MM.1S (cell line): ENCODE data around the gene RAB3GAP2.
"Not testable (repeated sequence)": the region's sequence is repeated elsewhere in the genome, so short reads cannot be mapped to it uniquely, and the experiment has no call there.

Experiments used
- DNase-seq: peaks from one replicate; pipeline ENCODE4 v3.0.0-alpha.2; 2015
- H2AFZ ChIP-seq: fragments of 300-600 bp; sonication (generic); 2 replicates; pipeline ENCODE4 v1.6.0; 2016; ENCODE audit warnings: antibody characterized with exemption, low read length
- H3F3A ChIP-seq: fragments of 300-600 bp; sonication (generic); 2 replicates; pipeline ENCODE4 v1.6.1; 2016; ENCODE audit warnings: mild to moderate bottlenecking, antibody characterized with exemption, low read length, moderate library complexity, mixed read lengths; ENCODE audit not compliant: insufficient read depth
- H3K27ac ChIP-seq: fragments of 300-600 bp; sonication (generic); 2 replicates; pipeline ENCODE4 v1.5.1; 2016; ENCODE audit warnings: mild to moderate bottlenecking, low read length
- H3K27me3 ChIP-seq: fragments of 300-600 bp; sonication (generic); replicated peaks from 2 replicates; pipeline ENCODE4 v1.6.0; 2016; ENCODE audit warnings: low read length; ENCODE audit not compliant: insufficient read depth
- H3K36me3 ChIP-seq: fragments of 300-600 bp; sonication (generic); replicated peaks from 2 replicates; pipeline ENCODE4 v1.6.1; 2016; ENCODE audit warnings: mild to moderate bottlenecking, low read length, mixed read lengths; ENCODE audit not compliant: insufficient read depth
- H3K4me1 ChIP-seq: fragments of 300-600 bp; sonication (generic); 2 replicates; pipeline ENCODE4 v1.6.1; 2016; ENCODE audit warnings: low read length, mixed read lengths
- H3K4me2 ChIP-seq: fragments of 300-600 bp; sonication (generic); 2 replicates; pipeline ENCODE4 v1.6.0; 2016; ENCODE audit warnings: low read depth, low read length
- H3K4me3 ChIP-seq: fragments of 300-600 bp; sonication (generic); 2 replicates; pipeline ENCODE4 v1.5.1; 2016; ENCODE audit warnings: low read length, mixed read lengths
- H3K79me2 ChIP-seq: fragments of 300-600 bp; sonication (generic); 2 replicates; pipeline ENCODE4 v1.6.1; 2016; ENCODE audit warnings: mixed run types, low read length, mixed read lengths
- H3K9ac ChIP-seq: fragments of 300-600 bp; sonication (generic); 2 replicates; pipeline ENCODE4 v1.6.1; 2016; ENCODE audit warnings: low read length, mixed read lengths
- H3K9me2 ChIP-seq: fragments of 300-600 bp; sonication (generic); replicated peaks from 2 replicates; pipeline ENCODE4 v1.6.1; 2016; ENCODE audit warnings: mild to moderate bottlenecking, low read length, mixed read lengths; ENCODE audit not compliant: insufficient read depth
- H3K9me3 ChIP-seq: fragments of 300-600 bp; sonication (generic); replicated peaks from 2 replicates; pipeline ENCODE4 v1.6.1; 2016; ENCODE audit warnings: mild to moderate bottlenecking, low read length, mixed read lengths; ENCODE audit not compliant: insufficient read depth
- H4K20me1 ChIP-seq: fragments of 300-600 bp; sonication (generic); 2 replicates; pipeline ENCODE4 v1.6.1; 2016; ENCODE audit warnings: mild to moderate bottlenecking, low read length, moderate library complexity, mixed read lengths; ENCODE audit not compliant: insufficient read depth
- CTCF ChIP-seq: fragments of 300-600 bp; sonication (generic); IDR thresholded peaks from 2 replicates; pipeline ENCODE4 v1.5.1; 2016; ENCODE audit warnings: antibody characterized with exemption, low read length, mixed read lengths
- EZH2 ChIP-seq: fragments of 300-600 bp; sonication (generic); optimal IDR thresholded peaks from 2 replicates; pipeline ENCODE3; 2017; ENCODE audit warnings: low read depth, mild to moderate bottlenecking, antibody characterized with exemption, low read length, mixed read lengths
- EZH2phosphoT487 ChIP-seq: fragments of 300-600 bp; sonication (generic); IDR thresholded peaks from 2 replicates; pipeline ENCODE4 v1.6.1; 2018; ENCODE audit warnings: antibody characterized with exemption, low read length

Gene RAB3GAP2

GRCh38 chr1:220213382-220213983, 58.8 kb downstream of the RAB3GAP2 start:
- TF ChIP-seq CTCF = no peak
- TF ChIP-seq EZH2phosphoT487 = no peak
- Histone ChIP-seq H3K79me2 (peaks cover 26% of the 10 kb centered on the region), H3K4me3 (no peak overlapping the region), H3K9me2 (no peaks in the 10 kb centered on the region), H3K27me3 (no peaks in the 10 kb centered on the region), H3K9me3 (no peaks in the 10 kb centered on the region), H3K36me3 (no peaks in the 10 kb centered on the region; the same call in 1 of the 2 replicates), H3K9ac (no peak overlapping the region), H3K27ac (no peak overlapping the region), H3K4me1 (no peaks in the 10 kb centered on the region), H2AFZ (no peak overlapping the region), H4K20me1 (no peaks in the 10 kb centered on the region), H3K4me2 (no peak overlapping the region), H3F3A (no peaks in the 10 kb centered on the region)
- no peak for DNase-seq

GRCh38 chr1:220207411-220207810, 64.8 kb downstream of the RAB3GAP2 start:
- no peak overlapping the region for H3K4me2 ChIP-seq
- no peaks in the 10 kb centered on the region for H3F3A ChIP-seq
- H3K27me3 ChIP-seq = no peaks in the 10 kb centered on the region
- H3K9ac ChIP-seq = no peak overlapping the region
- no peaks in the 10 kb centered on the region for H3K9me3 ChIP-seq
- H3K4me1 ChIP-seq = no peaks in the 10 kb centered on the region
- H2AFZ ChIP-seq = no peak overlapping the region
- DNase-seq = no peak
- H3K27ac ChIP-seq = no peak overlapping the region
- no peaks in the 10 kb centered on the region for H4K20me1 ChIP-seq
- no peak for TF ChIP-seq CTCF
- TF ChIP-seq EZH2phosphoT487 = no peak
- no peak for TF ChIP-seq EZH2
- no peaks in the 10 kb centered on the region for H3K9me2 ChIP-seq
- H3K36me3 ChIP-seq = no peaks in the 10 kb centered on the region; the same call in 1 of the 2 replicates
- H3K4me3 ChIP-seq = no peak overlapping the region
- H3K79me2 ChIP-seq = no peaks in the 10 kb centered on the region

- H3K79me2 ChIP-seq, H4K20me1 ChIP-seq, H3K4me3 ChIP-seq, H3K27me3 ChIP-seq, H3K27ac ChIP-seq, H2AFZ ChIP-seq, H3F3A ChIP-seq, H3K36me3 ChIP-seq, H3K9ac ChIP-seq, DNase-seq, H3K4me2 ChIP-seq, H3K9me2 ChIP-seq, H3K9me3 ChIP-seq, H3K4me1 ChIP-seq: not testable (repeated sequence)
Measured at GRCh38 chr1:220204758-220205157, 67.5 kb downstream of the RAB3GAP2 start.

- Histone ChIP-seq H3K4me3 (no peak overlapping the region), H3K27me3 (no peaks in the 10 kb centered on the region), H3K27ac (no peak overlapping the region), H3K9me2 (no peaks in the 10 kb centered on the region), H3K4me1 (no peaks in the 10 kb centered on the region), H2AFZ (no peak overlapping the region), H3F3A (no peaks in the 10 kb centered on the region), H3K9me3 (no peaks in the 10 kb centered on the region), H3K4me2 (no peak overlapping the region), H3K79me2 (no peaks in the 10 kb centered on the region), H3K9ac (no peak overlapping the region), H3K36me3 (no peaks in the 10 kb centered on the region; the same call in 1 of the 2 replicates), H4K20me1 (no peaks in the 10 kb centered on the region)
- TF ChIP-seq EZH2 (no peak), CTCF (no peak), EZH2phosphoT487 (no peak)
- no peak for DNase-seq
Measured at GRCh38 chr1:220203816-220204215, 68.4 kb downstream of the RAB3GAP2 start.
